Measurements from ENCODE around the gene TSPAN18.

GRCh38 chr11:44775366-44775984 is 48.7 kb downstream of the TSPAN18 start:
- TF ChIP-seq CTCF (IDR thresholded peaks at IDR 0.05) (peak in 3 of 6 experiments; percentile 15 to 52 (median 27)), POLR2A (IDR thresholded peaks at IDR 0.05) (no peak)

Data from thyroid gland (tissue), 4 donors.